Fibroblast of peridontal ligament (primary cell): Measurements from ENCODE around the gene NRP1.

Experiments used
- DNase-seq: peaks from one replicate; pipeline ENCODE4 v3.0.0-alpha.2; 2010; ENCODE audit errors: extremely low read depth

The NRP1 gene

DNA sequence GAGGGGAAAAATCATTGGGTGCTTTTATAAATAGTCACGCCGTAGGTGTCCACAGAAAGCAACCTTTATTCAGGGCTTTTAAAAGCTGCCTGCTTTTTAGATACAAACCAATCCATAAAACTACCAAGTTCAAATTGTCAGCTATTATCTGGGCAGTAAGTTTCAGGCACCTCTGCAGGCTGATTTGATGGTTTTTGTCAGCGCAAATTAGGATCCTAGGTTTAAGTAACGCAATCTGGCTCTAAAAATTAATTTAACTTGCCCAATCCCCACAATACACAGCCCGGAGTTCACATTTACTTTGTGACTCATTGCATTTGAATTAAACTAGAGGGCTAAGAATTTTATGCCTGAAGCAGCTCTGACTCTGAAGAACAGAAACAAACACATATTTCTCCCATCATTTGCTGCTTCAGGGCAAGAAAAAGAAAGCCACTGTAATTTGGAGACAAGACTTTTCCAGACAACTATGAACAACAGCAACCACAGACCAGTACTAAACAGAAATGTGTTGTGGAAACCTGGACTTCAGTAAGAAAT is 43.3 kb downstream of the NRP1 start:
- peak; percentile 94 for DNase-seq

DNA sequence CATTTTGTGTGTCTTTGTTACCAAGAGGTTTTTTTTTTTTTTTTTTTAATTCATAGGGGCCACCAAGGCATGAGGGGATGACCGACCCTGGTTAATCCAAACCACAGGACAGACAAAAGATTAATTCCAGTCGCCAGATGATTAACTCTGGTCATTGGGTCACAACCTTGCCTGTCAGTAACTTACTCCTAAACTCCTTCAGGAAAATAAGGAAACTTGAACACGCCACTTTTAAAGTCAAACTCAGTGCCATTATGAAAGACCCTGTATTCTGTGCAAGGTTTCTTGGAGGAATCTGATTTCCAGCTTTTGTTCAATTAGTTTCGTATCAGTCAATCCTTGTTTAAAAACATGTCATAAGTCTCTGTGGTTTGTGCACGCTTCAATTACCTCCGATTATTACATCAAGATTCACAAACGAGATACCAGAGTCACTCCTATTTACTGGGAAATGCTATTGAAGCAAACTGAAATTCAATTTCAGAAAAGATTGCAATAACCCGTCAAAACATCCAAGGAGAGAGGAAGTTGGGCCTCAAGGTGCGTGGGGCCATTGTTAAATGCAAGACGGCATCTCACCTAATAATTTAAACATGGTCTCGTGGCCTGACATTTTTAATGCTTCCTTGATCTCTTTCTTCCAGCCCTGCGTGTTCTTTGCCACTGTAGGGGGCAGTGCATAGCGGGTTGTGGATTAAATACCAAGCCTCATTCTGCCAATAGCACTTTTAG is 44.0 kb downstream of the NRP1 start:
- no peak for DNase-seq

DNA sequence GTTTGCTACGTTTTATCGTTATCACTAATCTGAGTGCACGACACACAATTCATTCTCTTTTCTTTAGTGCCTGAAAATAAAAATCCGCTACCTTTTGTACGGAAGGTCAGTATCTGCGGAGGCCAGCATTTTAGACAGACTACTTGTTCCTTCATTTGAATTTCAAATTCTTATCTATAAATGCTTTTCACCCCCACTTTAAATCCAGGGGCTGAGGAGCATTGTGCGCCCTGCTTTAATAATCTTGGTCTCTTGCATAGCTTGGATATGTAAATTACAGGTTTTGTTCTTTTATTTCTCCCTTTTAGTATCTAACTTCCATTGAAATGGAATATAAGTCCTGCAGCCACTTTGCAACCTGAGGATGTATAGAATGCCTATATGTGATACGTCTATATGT is 44.7 kb downstream of the NRP1 start:
- no peak for DNase-seq

DNA sequence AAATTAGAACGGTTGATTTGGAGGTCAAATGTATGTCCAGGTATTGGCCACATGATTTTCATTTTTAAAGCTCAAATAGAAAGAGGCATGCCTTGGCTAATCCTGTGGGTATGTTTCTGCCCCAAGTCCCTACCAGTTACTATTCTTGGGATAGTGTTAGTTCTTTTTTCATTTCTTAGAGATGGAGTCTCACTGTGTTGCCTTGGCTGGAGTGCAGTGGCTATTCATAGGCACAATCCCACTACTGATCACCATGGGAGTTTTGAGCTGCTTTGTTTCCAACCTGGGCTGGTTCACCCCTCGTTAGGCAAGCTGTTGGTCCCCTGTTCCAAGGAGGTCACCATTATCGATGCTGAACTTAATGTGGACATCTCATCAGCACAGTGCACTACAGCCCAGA is 46.3 kb downstream of the NRP1 start:
- no peak for DNase-seq

DNA sequence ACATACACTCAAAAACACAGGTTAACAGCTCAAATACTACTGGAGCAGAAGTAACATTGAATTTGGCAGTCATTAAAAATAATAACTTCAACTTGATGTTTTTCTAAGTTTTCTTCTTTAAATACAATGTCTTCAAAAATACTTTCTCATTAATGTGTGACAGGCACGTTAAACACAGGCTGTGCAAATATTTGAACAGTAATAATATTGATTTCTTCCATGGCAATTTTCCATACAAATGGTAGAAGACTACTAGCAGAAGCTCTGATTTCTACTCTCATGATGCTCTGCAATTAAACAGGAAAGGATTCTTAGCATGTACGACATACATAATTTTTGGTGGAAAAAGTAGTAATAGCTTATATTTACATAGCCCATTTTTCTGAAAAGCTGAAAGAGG is 47.4 kb downstream of the NRP1 start:
- no peak for DNase-seq

DNA sequence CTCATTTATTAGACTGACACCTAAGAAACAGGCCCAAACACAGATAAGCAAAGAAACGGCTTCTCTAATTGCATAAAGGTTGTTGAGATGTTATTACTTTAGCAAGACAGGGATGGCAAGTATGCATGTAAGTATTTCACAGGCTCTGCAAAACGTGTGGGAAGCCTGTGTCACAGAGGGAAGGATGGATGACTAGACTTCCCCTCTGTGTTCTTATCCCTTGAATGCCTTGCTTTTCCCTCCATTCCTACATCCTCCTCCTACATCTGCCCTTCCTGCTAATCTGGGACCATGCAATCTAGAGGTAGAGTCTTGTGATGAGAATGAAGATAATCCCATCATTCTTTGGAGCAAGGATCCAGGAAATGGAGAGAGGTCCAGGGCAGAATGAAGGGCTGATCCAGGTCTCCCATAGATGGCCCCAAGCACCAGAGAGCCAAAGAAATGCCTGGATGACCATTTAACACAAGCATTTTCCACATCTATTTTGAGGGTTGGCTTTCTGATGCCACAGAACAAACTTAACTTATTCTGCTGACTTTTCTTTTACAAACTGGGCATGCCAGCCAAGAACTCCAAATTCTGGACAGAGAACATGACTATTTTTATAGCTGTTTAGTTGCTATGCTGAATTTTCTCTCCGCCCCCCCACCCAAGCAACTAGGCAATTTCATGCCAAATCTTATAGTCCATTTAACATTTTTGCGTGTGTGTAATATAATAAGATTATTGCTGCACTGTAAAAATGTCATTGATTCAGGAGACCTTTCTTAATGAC is 48.1 kb downstream of the NRP1 start:
- peak; percentile 54 for DNase-seq

DNA sequence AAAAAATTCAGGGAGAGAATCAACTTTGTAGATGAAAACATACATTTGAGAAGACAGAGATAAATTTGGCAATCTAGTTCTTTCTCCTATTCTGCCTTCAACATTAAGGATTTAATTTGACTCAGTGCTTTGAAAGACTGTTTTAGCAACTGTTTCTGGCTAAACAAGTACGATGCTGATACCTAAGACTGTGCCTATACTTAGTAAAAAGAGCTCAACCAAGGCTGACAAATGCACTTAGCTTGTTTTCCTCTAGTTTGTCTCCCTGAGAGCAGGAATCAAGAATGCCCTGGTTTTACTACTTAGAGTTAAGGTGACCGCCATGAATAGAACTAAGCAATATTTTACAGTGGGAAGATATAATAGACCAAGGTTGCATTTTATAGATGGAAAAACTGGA is 49.5 kb downstream of the NRP1 start:
- no peak for DNase-seq

DNA sequence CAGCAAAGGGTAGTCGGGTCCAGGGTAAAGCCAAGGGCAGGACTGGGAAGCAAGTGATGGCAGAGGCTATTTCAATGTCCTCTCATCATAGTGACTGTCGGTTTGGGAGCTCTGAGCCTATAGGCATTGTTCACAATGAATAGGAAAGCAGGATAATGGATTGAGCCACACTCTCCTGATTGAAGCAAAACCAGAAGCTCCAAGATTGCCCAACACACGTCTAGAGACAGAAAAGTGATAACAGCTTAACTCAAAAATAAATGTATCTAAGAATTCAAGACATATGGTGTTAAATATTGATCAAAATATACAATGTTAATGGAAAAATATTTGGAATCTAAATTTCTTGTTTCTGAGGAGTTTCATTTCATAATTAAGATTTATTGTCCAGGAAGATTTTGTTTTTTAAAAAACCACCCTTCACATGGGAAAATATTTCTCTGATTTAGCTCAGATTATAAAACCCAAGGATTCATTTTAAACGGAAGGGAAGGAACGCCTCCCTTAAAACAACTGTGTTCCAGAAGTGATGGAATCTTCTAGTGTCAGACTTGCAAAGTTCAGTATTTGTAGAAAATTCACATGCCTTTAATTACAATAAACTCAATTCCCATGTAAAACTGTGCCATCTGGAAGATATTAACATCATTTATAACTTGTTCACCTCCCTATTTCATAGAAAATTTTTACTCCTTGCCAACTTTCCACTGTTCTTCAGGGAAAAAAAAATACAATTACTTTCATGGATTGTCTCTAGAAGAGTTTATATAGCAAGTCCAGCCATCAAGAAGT is 54.5 kb downstream of the NRP1 start:
- DNase-seq = peak; percentile 84

DNA sequence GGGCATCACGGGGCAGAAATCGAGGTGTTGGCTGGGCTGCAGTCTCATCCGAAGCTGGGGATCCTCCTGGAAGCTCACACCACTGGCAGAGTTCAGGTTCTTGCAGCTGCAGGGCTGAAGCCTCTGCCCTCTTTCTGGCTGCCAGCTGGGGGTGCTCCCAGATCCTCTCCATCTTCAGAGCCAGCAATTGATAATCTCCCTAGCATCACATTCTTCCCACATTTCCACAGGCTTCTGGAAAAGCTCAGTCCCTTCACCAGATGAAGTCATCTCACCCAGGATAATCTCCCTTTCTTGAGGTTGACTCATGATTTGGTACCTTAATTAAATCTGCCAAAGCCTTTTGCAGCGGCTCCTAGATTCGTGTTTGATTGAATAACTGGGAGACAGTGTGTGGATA is 55.2 kb downstream of the NRP1 start:
- DNase-seq = peak; percentile 55

DNA sequence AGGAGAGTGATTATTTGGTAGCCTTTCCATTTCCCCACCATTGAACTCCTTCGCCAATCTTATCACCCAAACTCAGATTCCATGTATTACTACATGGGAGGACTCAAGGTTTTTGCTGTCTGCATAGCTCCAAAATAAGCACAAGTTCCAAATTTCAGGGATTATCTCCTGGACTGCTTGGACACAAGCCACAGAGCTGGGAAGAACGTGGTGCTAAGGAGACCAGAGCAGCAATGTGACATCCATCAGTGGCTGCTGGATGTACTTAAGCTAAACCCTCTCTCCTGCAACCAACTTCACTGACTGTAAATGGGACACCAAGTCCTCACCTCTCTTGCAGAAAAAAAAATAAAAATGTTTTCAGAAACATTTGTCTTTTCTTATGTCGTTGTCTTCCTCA is 56.3 kb downstream of the NRP1 start:
- no peak for DNase-seq

DNA sequence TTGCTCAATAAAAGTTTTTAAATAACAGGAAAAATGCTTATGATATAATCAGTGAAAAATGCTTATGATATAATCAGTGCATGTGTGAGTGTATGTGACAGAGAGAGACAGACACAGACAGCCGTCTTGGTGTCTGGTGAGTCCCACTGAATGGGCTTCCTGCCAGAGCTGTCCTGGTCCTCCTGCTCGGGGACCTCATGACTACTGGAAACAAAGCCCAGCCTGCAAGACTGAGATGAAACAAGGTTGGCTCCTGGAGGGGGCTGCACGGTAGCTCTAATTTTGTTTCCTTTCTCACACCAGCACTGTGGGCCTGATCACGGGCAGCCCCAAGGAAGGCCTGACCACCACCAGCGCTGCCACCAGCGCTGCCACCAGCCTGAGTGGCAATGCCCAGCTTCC is 57.3 kb downstream of the NRP1 start:
- no peak for DNase-seq

DNA sequence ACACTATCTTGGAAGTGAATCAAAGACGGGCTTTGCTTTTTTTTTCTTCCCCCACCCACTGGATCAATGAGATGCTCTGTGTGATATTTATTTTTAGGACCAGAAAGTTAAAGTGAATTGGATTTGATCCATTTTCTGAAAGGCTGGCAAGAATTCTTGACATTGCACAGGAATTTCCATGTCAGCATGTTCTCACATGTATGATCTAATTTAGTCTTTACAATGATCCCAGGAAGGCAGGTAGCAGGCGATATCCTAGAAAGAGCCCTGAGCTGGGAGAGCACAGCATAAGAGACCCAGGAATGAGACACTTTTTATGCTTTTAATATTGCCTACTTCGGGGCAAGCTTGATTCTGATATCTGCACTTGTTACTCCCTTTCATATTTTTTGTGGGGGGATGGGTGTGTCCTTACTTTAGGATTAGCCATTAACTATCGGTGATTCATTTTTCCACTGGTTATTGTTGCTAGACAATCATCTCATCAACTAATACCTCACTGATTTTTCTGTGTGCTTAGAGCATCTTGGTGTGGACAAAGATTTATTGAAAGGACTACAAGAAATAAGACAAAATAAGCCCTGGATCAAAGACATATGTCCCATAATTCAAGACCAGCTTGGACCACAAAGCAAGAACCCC is 58.1 kb downstream of the NRP1 start:
- DNase-seq = no peak

DNA sequence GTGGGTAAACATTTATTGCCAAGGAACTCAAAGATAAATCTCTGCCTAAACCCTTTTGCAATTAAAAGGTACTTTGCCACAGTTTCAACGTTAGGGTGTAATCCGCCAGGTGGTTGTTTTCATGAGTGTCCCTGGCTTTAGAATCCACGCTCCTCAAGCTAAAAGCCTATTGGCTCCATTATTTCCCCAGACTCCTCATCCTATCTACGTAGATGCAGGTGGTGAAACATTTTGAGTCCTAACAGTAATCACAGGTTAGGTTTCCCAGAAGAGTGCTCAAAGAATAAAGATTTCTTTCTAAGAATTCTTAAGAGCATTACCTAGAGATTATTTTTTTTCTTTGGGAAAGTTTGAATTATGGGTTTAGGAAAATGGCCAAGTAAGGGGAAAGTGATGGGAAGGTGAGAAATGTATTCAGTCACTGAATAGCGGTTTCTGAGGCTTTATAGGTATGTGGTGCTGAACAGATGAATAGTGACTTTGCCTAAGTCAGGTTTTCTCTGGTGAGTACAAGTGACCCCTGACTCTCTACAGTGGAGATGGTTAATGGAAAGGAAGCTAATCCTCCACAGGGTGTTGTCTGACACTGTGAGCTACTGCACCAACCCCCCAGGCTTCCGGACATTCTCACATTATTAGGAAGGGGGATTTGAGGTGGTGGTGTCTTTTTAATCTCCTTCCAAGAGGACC is 60.2 kb downstream of the NRP1 start:
- no peak for DNase-seq

DNA sequence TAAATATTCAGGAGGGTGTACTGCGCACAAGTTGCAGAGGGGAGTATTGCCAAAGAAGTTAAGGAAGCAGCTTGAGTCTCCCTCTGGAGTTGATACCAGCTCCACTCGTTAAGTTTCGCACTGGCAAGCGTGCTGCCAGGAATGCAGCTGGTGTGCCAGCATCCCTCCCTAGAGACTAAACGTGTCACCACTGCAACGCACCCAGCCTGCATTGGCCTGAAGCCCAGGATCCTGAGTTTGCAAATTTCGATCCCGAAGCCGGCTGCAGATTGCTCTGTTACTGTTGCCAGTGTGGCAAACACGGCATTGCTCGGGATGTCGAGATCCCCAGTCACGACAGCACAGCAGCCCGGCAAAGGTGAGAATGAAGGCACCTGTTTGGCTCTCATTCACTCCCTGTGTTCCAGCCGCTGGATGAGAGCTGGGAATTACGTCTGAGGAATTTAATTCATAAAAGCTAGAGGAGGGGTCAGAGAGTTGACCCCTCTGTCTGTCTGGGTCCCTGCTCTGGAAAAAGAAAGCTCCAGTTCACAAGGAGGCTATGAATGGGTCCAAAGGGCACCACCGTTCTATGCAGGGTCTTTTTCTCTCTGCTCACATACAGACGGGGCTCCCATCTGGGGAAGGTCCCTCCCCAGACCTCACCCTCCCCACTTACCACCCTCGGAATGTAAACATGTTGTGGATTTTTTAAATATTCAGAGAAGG is 61.0 kb downstream of the NRP1 start:
- DNase-seq = peak; percentile 100

DNA sequence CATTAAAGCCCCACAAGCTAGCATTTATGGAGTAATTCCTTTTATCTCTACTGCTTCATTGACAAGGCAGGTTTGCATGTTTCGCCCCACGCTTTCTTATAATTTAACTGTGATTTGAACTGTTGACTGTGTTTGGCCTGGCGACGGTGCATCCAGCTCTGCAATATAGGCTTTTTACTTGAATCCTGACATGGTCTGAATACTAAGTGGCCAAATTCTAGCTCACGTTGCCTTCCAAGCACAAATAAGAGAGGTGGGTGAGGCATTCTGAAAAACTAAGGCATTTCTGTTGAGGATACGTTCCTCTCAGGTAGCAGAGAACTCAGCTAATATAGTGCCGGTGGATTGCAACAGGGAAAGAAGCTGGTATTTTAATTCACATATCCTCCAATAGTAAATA is 61.8 kb downstream of the NRP1 start:
- DNase-seq = no peak

DNA sequence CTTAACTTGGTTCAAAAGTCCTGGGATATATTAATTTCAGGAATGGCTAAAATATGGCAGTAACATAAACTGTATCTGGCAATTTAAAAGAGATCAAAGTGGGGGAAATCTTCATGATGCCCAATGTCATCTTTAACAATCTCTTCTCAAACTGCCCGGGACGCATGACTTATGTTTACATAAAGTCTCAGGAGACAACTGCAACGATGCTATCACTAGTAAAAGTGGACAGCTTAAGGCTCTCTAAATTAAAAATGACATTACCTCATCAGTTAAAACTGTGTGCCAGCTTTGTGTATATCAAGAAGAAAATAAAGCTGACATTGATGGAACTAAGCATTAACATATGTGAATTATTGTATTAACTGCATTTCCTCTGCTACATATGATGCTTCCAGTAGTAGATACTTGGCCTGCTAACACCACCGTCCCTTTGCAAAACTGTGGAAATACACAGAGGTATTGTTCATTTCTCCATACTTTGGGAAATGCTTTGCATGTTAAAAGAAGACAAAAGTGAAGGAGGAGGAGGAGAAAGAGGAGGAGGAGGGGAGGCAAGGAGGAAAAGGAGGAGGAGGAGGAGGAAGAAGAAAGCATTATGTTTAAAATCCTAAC is 62.4 kb downstream of the NRP1 start:
- DNase-seq = peak; percentile 45

DNA sequence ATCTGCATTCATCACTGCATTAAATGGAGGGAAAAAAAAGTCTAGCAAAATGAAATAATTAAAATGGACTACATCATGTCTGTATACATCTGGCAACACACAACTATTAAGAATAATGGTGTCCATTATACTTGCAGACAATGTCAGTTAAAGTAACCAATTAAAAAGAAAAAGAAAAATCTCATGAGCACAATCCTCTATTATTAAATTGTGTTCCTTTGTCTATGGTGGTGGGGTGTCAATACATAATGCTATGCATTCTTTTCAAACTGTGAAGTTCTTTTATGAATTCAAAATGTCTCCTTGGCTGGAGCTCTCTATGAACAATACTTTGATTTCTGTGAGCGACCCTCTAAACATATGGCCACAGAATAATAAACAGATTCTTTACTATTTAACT is 63.5 kb downstream of the NRP1 start:
- DNase-seq = no peak

DNA sequence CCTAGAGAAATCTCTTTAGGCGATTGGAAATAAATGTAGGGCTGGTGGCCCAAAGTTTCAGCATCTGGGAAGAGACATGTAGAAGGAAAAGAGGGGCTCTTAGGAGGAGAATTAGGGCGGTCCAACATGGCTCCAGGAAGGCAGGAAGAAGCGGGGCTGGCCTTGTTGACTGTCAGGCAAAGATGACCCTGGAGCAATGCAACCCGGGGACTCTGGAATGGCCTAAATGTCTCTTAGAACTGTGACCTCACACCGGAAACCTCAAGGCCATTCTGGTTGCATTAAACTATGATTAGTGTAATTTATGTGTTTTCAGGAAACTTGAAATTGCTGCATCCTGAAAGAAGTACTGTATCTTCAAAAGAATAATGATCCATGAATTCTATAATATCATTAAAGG is 66.8 kb downstream of the NRP1 start:
- no peak for DNase-seq

DNA sequence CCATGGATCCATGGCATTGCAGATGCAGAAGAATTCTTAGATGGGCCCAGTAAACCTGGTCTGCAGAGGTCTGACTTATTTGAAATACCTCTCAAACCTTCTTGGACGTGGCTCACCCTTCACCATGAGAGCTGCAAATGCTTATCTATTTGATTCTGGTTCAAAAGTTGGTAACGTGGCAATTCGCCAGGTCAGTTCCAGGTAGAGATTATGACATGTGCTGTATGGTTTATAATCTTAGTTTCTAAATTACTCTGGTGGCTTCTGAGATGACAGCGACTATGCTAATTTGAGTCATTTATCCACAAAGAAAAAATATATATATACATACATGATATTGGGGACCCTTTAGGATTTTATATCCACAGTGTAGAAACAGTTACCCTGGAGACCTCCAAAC is 68.8 kb downstream of the NRP1 start:
- no peak for DNase-seq

DNA sequence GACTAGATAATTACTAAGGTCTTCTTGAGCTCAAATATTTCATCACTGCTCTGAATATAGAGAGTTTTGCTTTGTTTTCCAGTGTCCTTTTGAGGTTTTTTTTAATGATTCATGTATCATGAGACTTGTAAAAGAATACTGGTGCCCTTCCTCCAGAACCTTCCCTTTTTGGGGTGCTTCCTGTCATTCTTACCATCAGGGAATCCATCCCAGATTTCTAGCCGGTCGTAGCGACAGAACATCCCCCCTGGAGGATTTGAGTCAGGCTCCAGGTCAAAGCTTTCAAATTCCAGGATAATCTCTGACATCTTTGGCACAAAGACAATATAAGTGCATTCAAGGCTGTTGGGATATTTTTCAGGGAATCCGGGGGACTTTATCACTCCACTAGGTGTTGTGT is 71.0 kb downstream of the NRP1 start:
- peak; percentile 62 for DNase-seq
